Measurements from ENCODE around the gene CLDN4.
"Not testable (repeated sequence)": the region's sequence is repeated elsewhere in the genome, so short reads cannot be mapped to it uniquely, and the experiment has no call there.

Gene CLDN4

GRCh38 chr7:73822319-73823173 lies 8.2 kb upstream of the CLDN4 start:
- in situ Hi-C loops (cut with HindIII; ENCODE audit: low sequenced_read_pairs) = loop anchor here (25.0 kb wide), 1 partner anchor 190 kb away; no protein-coding TSS in a partner anchor

- in situ Hi-C loops (cut with HindIII; ENCODE audit: low sequenced_read_pairs) = loop anchor here (25.0 kb wide), 1 partner anchor 189 kb away; no protein-coding TSS in a partner anchor
These were observed 7.5 kb upstream of the CLDN4 start for GRCh38 chr7:73823257-73823656.

- in situ Hi-C loops (cut with HindIII; ENCODE audit: low sequenced_read_pairs) = loop anchor here (25.0 kb wide), 1 partner anchor 188 kb away; no protein-coding TSS in a partner anchor
These were observed 6.8 kb upstream of the CLDN4 start for GRCh38 chr7:73823873-73824592.

GRCh38 chr7:73824986-73825385 lies 5.8 kb upstream of the CLDN4 start:
- in situ Hi-C loops (cut with HindIII; ENCODE audit: low sequenced_read_pairs) = loop anchor here (25.0 kb wide), 1 partner anchor 187 kb away; no protein-coding TSS in a partner anchor

GRCh38 chr7:73827567-73828106 lies 3.2 kb upstream of the CLDN4 start:
- in situ Hi-C loops (cut with HindIII; ENCODE audit: low sequenced_read_pairs) = no loop called here

- in situ Hi-C loops (cut with HindIII; ENCODE audit: low sequenced_read_pairs) = no loop called here
These were observed 2.5 kb upstream of the CLDN4 start for GRCh38 chr7:73828107-73828803.

- in situ Hi-C loops (cut with HindIII; ENCODE audit: low sequenced_read_pairs) = no loop called here
These were observed 1.8 kb upstream of the CLDN4 start for GRCh38 chr7:73828972-73829371.

- in situ Hi-C loops (cut with HindIII; ENCODE audit: low sequenced_read_pairs) = no loop called here
These were observed 1.3 kb upstream of the CLDN4 start for GRCh38 chr7:73829505-73829904.

GRCh38 chr7:73829921-73830680 lies 695 bp upstream of the CLDN4 start:
- in situ Hi-C loops (cut with HindIII; ENCODE audit: low sequenced_read_pairs) = no loop called here

GRCh38 chr7:73831584-73831833 lies 713 bp downstream of the CLDN4 start:
- in situ Hi-C loops (cut with HindIII; ENCODE audit: low sequenced_read_pairs) = no loop called here

GRCh38 chr7:73831834-73832651 lies 1.2 kb downstream of the CLDN4 start:
- in situ Hi-C loops (cut with HindIII; ENCODE audit: low sequenced_read_pairs) = no loop called here

GRCh38 chr7:73832806-73833205 lies 2.0 kb downstream of the CLDN4 start:
- in situ Hi-C loops (cut with HindIII; ENCODE audit: low sequenced_read_pairs) = no loop called here

- in situ Hi-C loops (cut with HindIII; ENCODE audit: low sequenced_read_pairs) = no loop called here
These were observed 2.6 kb downstream of the CLDN4 start for GRCh38 chr7:73833251-73833919.

GRCh38 chr7:73834626-73835191 lies 3.9 kb downstream of the CLDN4 start:
- in situ Hi-C loops (cut with HindIII; ENCODE audit: low sequenced_read_pairs) = no loop called here

GRCh38 chr7:73837167-73837566 lies 6.4 kb downstream of the CLDN4 start:
- in situ Hi-C loops (cut with HindIII; ENCODE audit: low sequenced_read_pairs) = not testable (repeated sequence)

GRCh38 chr7:73838642-73839041 lies 7.8 kb downstream of the CLDN4 start:
- in situ Hi-C loops (cut with HindIII; ENCODE audit: low sequenced_read_pairs) = no loop called here

GRCh38 chr7:73839290-73839689 lies 8.5 kb downstream of the CLDN4 start:
- in situ Hi-C loops (cut with HindIII; ENCODE audit: low sequenced_read_pairs) = no loop called here

- in situ Hi-C loops (cut with HindIII; ENCODE audit: low sequenced_read_pairs) = no loop called here
These were observed 9.2 kb downstream of the CLDN4 start for GRCh38 chr7:73839743-73840714.
